Sigmoid colon (tissue), 4 donors: Measurements from ENCODE around the gene FCHSD2.

ENCODE experiments used
- CTCF ChIP-seq, 4 experiments: fragments of 450-650 bp in 3 of 4; fragments of 200-600 bp in 1 of 4; IDR thresholded peaks; one replicate each; pipeline ENCODE4 v1.5.1; 2016 to 2019; ENCODE audit warnings: antibody characterized with exemption in 4 of 4, mild to moderate bottlenecking in 3 of 4, moderate library complexity in 2 of 4
- POLR2A ChIP-seq, 2 donors: fragments of 450-650 bp; IDR thresholded peaks; one replicate each; pipeline ENCODE4 v1.6.1; 2016; ENCODE audit warnings: antibody characterized with exemption in 2 of 2, mild to moderate bottlenecking in 2 of 2, moderate library complexity in 2 of 2
- POLR2AphosphoS5 ChIP-seq, 4 donors: sonication (generic); formaldehyde crosslinking; IDR thresholded peaks; one replicate each; pipeline ENCODE4 v1.6.1; 2017; ENCODE audit warnings: antibody characterized with exemption in 4 of 4

GRCh38 chr11:73174495-73174791, 32.3 kb upstream of the FCHSD2 start:
- TF ChIP-seq CTCF (IDR thresholded peaks at IDR 0.05) (no peak), POLR2AphosphoS5 (IDR thresholded peaks at IDR 0.05) (no peak), POLR2A (IDR thresholded peaks at IDR 0.05) (no peak)
